Brain microvascular endothelial cell (primary cell): ENCODE results near the gene CA10.

Experiments
- DNase-seq: peaks from one replicate; pipeline ENCODE4 v3.0.0-alpha.2; 2020
- H3K27ac ChIP-seq: fragments of 250-450 bp; sonication (Bioruptor Pico); 2 replicates; pipeline ENCODE4 v1.5.1; 2020; ENCODE audit warnings: mild to moderate bottlenecking, moderate library complexity
- H3K27me3 ChIP-seq: fragments of 250-450 bp; sonication (Bioruptor Pico); replicated peaks from 2 replicates; pipeline ENCODE4 v1.5.1; 2020; ENCODE audit warnings: mild to moderate bottlenecking
- H3K36me3 ChIP-seq: fragments of 250-450 bp; sonication (Bioruptor Pico); replicated peaks from 2 replicates; pipeline ENCODE4 v1.5.1; 2020; ENCODE audit warnings: mild to moderate bottlenecking
- H3K4me3 ChIP-seq: 2 replicates; pipeline ENCODE4 v1.5.1; 2011; ENCODE audit warnings: low read depth, mild to moderate bottlenecking, control low read depth, low read length, moderate library complexity
- CTCF ChIP-seq: IDR thresholded peaks from 2 replicates; pipeline ENCODE4 v1.5.1; 2011; ENCODE audit warnings: low read depth, mild to moderate bottlenecking, moderate library complexity, low read length, control low read depth, inconsistent platforms; ENCODE audit errors: missing control alignments
- in situ Hi-C: cut with HindIII; loops from 2 replicates; pipeline ENCODE4 v1.10.0; 2017; ENCODE audit warnings: low sequenced_read_pairs, low pct_ligation_motif_present

CA10 gene

GRCh38 chr17:52156576-52157570, 1.6 kb downstream of the CA10 start:
- Histone ChIP-seq H3K27me3 (peaks cover 23% of the 10 kb centered on the region), H3K4me3 (no peak overlapping the region), H3K27ac (no peak overlapping the region), H3K36me3 (no peaks in the 10 kb centered on the region)
- no peak for TF ChIP-seq CTCF
- DNase-seq = no peak
- in situ Hi-C loops = no loop called here

- no peak for TF ChIP-seq CTCF
- DNase-seq = no peak
- Histone ChIP-seq H3K27ac (no peak overlapping the region), H3K4me3 (no peak overlapping the region), H3K27me3 (peaks cover 23% of the 10 kb centered on the region), H3K36me3 (no peaks in the 10 kb centered on the region)
- in situ Hi-C loops = no loop called here
These were observed 3.2 kb downstream of the CA10 start for GRCh38 chr17:52155301-52155700.

- Histone ChIP-seq H3K27me3 (peaks cover 20% of the 10 kb centered on the region), H3K36me3 (no peaks in the 10 kb centered on the region), H3K4me3 (no peak overlapping the region), H3K27ac (no peak overlapping the region)
- in situ Hi-C loops = no loop called here
- no peak for TF ChIP-seq CTCF
- no peak for DNase-seq
These were observed 4.0 kb downstream of the CA10 start for GRCh38 chr17:52154466-52154865.

DNA sequence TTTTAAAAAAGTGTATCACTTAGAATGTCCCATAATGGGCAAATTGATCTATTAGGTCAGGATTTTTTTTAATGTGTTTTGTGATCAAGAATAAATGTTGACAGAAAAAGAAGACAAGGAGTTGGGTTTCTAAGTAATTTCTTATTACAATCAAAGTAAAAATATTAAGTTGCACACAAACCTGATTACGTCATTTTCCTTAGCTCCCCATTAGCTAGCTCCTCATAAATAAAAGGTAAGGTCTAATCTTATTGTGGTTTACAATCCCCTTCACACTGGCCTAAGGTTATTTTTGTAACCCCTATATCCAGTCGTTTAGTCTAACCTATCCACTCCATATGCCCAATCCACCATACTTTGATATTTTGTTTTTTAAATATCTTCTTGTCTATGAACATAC, 7.6 kb downstream of the CA10 start:
- Histone ChIP-seq H3K27me3 (no peaks in the 10 kb centered on the region), H3K27ac (no peak overlapping the region), H3K36me3 (no peaks in the 10 kb centered on the region), H3K4me3 (no peak overlapping the region)
- in situ Hi-C loops = no loop called here
- no peak for TF ChIP-seq CTCF
- DNase-seq = no peak

- H3K27ac ChIP-seq = no peak overlapping the region
- TF ChIP-seq CTCF = no peak
- no peaks in the 10 kb centered on the region for H3K27me3 ChIP-seq
- no peak for DNase-seq
- H3K36me3 ChIP-seq = no peaks in the 10 kb centered on the region
- in situ Hi-C loops = no loop called here
- no peak overlapping the region for H3K4me3 ChIP-seq
These were observed 8.9 kb downstream of the CA10 start for GRCh38 chr17:52149626-52150025.

DNA sequence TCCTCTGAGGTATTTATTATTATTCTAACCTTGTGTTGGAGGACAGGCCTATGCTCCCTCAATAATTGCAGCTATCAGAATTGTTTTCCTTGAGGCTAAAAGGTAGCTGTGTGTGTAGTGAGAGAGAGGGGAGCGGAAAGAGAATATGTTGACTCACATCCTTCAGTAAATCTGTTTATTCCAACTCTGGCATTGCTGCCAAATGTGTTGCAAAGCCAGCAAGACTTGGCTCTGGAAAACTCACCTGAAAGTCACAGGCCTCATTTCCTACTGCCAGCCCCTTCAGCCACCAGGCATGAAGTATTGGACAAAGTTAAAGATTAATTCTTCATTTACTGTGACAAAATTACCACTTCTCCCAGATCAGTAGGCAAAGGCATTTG, 9.6 kb downstream of the CA10 start:
- H3K4me3 ChIP-seq = no peak overlapping the region
- no peaks in the 10 kb centered on the region for H3K36me3 ChIP-seq
- in situ Hi-C loops = no loop called here
- H3K27ac ChIP-seq = no peak overlapping the region
- no peaks in the 10 kb centered on the region for H3K27me3 ChIP-seq
- no peak for DNase-seq
- no peak for TF ChIP-seq CTCF
